Inflammatory macrophage (primary cell): Measurements from ENCODE around the gene CCDC171.
"Not testable (repeated sequence)": the region's sequence is repeated elsewhere in the genome, so short reads cannot be mapped to it uniquely, and the experiment has no call there.

ENCODE experiments used
- DNase-seq, 2 donors: peaks; one replicate each; pipeline ENCODE4 v3.0.0-alpha.2; 2020 to 2022

Gene CCDC171

DNA sequence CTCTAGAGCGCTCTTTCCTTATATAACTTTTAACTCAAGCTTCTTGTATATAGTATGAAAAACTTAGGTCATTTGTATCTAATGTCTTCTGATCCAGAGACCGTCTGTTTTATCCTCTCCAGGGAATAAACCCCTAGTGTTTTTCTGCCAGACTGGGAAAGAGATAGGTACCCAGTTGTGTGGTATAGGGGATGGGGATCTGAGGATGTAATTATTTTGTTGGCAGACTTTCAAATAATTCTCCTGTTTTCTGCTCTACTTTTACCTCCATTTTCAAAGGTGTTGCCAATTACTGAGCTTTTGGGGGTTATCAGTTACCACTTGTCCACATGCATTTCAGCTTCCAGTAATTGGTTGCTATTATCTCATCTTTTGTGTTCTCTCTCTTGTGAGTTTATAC is 17.9 kb downstream of the CCDC171 start:
- no peak for DNase-seq

- no peak for DNase-seq
Measured at GRCh38 chr9:15572200-15572770, 19.4 kb downstream of the CCDC171 start.

- no peak for DNase-seq
Measured at GRCh38 chr9:15576350-15577050, 23.7 kb downstream of the CCDC171 start.

DNA sequence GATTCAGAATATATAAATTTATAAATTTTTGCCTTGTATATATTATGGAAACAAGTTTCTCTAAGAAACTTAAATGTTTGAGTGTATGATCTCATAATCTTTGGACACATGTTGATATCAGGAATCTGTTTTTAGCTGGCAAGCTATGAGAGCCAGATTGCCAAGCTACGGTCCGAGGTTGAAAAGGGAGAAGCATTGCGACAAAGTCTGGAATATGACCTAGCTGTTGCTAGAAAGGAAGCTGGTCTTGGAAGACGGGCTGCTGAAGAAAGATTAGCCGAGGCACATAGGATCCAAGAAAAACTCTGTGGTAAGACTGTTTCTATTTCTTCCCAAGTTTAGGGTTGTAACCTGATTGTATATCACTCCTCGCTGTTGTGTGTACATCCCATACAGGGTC is 25.9 kb downstream of the CCDC171 start:
- DNase-seq = no peak

DNA sequence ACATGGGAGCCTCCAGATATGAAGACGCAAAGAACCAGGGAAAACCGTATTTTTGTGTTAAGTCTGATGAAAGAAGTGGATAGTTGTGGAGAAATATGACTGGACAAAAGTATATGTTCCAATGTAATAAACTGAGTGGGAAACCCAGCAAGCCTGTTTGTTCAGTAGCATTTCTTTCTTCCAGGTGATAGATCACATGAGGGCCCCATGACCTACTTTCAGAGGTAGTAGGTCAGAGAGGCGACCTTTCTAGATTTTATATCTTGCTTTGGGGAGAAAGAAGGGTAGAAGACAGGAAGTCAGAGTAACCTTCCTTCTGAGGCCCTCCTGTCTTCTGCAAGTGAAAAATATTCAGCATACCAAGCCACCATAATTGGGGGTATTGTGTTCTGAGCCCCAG is 31.5 kb downstream of the CCDC171 start:
- DNase-seq = no peak

DNA sequence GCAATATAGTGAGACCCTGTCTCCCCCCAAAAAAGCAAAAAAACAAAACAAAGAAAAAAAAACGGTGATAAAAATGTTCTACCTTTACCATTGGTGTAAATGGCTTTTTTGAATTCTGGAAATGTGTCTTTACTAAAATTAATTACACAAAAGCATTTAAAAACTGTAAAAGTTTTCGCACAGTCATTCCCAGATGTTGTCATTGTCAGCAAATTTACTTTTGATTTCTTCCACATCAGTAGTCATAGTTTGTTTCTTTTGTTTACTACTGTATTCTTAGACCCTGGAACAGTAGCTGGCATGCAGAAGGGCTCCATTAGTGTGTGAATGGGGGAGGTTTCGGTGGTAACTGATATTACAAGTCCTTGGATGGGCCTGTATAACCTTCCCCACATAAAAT is 39.5 kb downstream of the CCDC171 start:
- DNase-seq = no peak

GRCh38 chr9:15592940-15593339 is 40.1 kb downstream of the CCDC171 start:
- DNase-seq = not testable (repeated sequence)

DNA sequence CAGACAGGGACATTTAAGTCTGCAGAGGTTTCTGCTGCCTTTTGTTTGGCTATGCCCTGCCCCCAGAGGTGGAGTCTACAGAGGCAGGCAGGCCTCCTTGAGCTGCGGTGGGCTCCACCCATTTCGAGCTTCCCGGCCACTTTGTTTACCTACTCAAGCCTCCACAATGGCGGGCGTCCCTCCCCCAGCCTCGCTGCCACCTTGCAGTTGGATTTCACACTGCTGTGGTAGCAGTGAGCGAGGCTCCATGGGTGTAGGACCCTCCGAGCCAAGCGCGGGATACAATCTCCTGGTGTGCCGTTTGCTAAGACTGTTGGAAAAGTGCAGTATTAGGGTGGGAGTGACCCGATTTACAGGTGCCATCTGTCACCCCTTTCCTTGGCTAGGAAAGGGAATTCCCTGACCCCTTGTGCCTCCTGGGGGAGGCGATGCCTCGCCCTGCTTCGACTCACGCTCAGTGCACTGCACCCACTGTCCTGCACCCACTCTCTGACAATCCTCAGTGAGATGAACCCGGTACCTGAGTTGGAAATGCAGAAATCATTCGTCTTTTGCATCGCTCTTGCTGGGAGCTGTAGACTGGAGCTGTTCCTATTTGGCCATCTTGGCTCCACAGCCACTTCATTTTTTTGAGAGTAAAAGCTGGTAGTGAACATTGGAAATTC is 48.0 kb downstream of the CCDC171 start:
- not testable (repeated sequence) for DNase-seq

DNA sequence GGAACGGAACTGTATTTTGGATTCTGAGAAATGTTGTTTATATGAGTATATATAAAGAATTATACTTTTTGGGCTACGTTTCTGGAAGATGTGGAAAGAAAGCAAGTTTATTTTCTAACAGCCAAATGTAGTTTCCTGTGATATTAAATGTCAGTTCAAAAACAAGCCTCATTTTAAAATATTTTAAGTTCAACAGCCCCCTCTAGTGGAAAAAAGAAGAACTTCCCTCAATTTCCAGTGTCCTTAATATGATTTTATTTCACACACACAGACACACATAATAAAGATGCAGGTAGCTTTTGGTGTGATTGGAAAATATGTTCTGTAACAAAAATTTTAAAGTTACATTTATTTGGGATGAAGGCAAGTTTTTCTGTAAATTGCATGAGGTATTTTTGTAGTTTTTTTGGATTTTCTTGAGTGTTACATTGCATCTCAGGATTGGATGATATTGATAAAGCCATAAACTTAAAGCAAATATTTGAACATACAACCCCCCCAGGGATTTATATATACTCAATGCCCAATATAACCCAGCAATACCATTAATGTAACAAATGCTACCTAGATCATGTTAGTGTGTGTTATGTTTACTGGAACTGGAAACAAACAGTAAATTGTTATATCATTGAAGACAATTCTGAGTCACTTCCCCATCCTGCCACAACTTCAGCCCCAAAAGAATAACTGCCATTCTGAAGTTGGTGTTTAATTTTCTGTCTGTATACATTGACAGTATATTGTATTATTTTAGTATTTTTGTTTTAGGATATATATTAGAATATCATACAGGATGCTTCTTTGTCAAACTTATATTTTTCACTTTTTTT is 54.0 kb downstream of the CCDC171 start:
- DNase-seq = peak; percentile 42 to 74

DNA sequence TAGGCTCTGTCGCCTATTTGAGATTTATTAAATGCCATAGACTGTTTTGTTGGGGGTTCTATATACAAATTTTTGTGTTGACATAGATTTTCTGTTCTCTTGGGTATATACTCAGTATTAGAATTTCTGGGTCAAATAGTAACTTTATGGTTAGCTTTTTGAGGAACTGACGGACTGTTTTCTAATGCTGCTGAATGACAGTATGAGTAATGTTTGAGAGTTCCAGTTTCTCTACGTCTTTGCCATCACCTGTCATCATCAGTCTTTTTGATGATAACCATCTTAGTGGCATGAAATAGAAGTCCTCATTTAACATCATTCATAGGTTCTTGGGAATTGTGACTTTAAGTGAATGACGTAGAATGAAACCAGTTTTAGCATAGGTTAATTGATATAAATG is 60.1 kb downstream of the CCDC171 start:
- no peak for DNase-seq

DNA sequence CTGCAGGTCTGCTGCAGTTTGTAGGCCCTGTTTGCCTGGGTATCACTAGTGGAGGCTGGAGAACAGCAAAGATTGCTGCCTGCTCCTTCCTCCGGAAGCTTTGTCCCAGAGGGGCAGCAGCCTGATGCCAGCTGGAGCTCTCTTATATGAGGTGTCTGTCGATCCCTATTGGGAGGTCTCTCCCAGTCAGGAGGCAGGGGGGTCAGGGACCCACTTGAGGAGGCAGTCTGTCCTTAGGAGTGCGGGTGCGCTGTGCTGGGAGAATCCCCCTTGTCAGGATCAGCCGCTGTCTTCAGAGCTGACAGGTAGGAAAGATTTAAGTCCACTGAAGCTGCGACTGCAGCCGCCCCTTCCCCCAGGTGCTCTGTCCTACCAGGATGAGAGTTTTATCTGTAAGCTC is 64.9 kb downstream of the CCDC171 start:
- DNase-seq = no peak

GRCh38 chr9:15618540-15619331 is 65.9 kb downstream of the CCDC171 start:
- no peak for DNase-seq

GRCh38 chr9:15622318-15622971 is 69.6 kb downstream of the CCDC171 start:
- no peak for DNase-seq

DNA sequence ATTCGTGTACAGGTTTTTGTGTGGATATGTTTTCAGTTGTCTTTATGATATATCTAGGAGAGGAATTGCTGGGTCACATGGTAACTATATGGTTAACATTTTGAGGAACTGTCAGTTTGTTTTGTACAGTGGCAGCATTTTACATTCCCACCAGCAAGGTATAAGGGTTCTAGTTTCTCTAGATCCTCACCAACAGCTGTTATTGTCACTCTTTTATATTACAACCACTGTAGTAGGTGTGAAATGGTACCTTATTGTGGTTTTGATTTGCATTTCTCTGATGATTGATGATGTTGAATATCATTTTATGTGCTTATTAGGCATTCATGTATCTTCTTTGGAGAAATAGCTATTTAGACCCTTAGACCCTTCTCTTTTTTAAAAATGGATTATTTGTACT is 82.9 kb downstream of the CCDC171 start:
- DNase-seq = no peak

DNA sequence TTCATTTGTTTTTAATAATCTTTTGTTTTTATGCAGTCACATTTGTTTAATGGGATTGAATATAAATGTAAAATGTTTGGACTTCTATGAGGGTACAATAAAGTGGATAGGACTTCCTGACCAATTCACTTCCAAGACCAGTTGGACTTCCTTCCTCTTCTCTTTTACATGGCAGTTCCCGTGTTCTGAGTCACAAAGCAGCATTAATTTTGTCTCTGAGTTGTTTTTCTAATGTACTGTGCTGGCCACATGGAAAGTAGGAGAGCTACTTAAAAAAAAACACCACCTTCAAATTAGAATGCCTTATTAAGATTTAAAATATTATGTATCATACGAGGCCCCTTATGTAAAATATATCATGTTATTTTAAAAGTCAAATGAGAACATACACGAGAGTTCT is 87.3 kb downstream of the CCDC171 start:
- no peak for DNase-seq

DNA sequence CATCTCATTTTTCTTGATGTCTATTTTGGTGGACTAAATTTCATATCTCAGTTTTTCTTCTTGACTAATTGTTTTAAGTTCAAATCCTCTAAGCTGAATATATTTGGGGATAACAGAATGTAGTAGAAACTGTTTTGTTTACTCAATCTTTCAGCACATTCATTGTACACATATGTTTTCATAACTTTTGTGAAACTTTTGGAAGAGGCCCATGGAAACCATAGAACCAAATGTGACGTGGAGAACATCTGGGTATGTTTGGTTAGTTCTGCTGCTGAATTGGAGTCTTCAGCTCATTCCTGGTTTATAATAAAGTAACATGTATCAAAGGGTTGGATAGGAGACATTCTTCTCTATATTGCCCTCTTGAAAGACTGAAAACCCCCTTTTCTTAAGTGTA is 88.4 kb downstream of the CCDC171 start:
- DNase-seq = no peak

- DNase-seq = peak; percentile 19 to 27
Measured at GRCh38 chr9:15642369-15642962, 89.6 kb downstream of the CCDC171 start.

GRCh38 chr9:15670246-15670645 is 117.4 kb downstream of the CCDC171 start:
- DNase-seq = no peak

GRCh38 chr9:15670894-15671293 is 118.1 kb downstream of the CCDC171 start:
- DNase-seq = no peak

- DNase-seq = no peak
Measured at GRCh38 chr9:15693701-15694100, 140.9 kb downstream of the CCDC171 start.

- DNase-seq = no peak
Measured at GRCh38 chr9:15696979-15697378, 144.1 kb downstream of the CCDC171 start.
